Ishikawa (cell line): ENCODE results near the gene NLGN1.

Source experiments
- CEBPB ChIP-seq: IDR thresholded peaks from 2 replicates; pipeline ENCODE4 v1.6.1; 2012
- CREB1 ChIP-seq: IDR thresholded peaks from 2 replicates; pipeline ENCODE4 v1.6.1; 2012; ENCODE audit warnings: low read depth
- EGR1 ChIP-seq: IDR thresholded peaks from 2 replicates; pipeline ENCODE4 v1.6.1; 2012
- EP300 ChIP-seq: IDR thresholded peaks from 2 replicates; pipeline ENCODE4 v1.6.1; 2012; ENCODE audit warnings: borderline replicate concordance
- FOXM1 ChIP-seq: IDR thresholded peaks from 2 replicates; pipeline ENCODE4 v1.6.1; 2012; ENCODE audit warnings: low read depth, borderline replicate concordance
- MAX ChIP-seq: IDR thresholded peaks from 2 replicates; pipeline ENCODE4 v1.6.1; 2012
- NFIC ChIP-seq: IDR thresholded peaks from 2 replicates; pipeline ENCODE4 v1.6.1; 2012
- RAD21 ChIP-seq: IDR thresholded peaks from 2 replicates; pipeline ENCODE4 v1.6.1; 2012; ENCODE audit warnings: low read depth
- TAF1 ChIP-seq: IDR thresholded peaks from 2 replicates; pipeline ENCODE4 v1.6.1; 2012; ENCODE audit warnings: low read depth, mild to moderate bottlenecking
- TCF12 ChIP-seq: IDR thresholded peaks from 2 replicates; pipeline ENCODE4 v1.6.1; 2012; ENCODE audit warnings: low read depth
- TEAD4 ChIP-seq: IDR thresholded peaks from 2 replicates; pipeline ENCODE4 v1.6.1; 2012
- YY1 ChIP-seq: IDR thresholded peaks from 2 replicates; pipeline ENCODE4 v1.6.1; 2012; ENCODE audit warnings: low read depth
- ZBTB7A ChIP-seq: IDR thresholded peaks from 2 replicates; pipeline ENCODE4 v1.6.1; 2012; ENCODE audit warnings: low read depth
- TF ChIP-seq, protein P1 (sequence below): IDR thresholded peaks from 2 replicates; pipeline ENCODE4 v1.6.1; 2012
- TF ChIP-seq, protein P2 (sequence below): IDR thresholded peaks from 2 replicates; pipeline ENCODE4 v1.6.1; 2012; ENCODE audit warnings: low read depth, mild to moderate bottlenecking

Gene NLGN1

DNA sequence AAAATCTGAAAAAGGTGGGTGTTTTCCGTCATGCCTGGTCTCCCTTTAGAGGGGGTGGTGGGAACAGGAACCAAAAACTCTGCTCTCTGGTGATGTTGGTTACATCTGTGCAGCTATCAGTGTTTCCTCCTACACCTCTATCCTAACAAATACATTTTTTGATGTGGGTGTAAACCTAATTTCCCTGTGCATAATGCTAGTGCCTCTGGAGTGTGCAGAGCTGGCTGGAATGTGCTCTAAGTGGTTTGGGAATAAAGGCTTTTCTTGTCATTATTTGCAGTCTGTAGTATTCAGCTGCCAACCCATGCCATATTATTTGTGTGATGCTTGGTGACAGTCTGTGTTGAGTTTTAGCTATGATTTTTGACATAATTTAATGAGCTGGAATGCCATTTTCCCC lies 547.6 kb downstream of the NLGN1 start:
- no peak for TF ChIP-seq YY1
- TF ChIP-seq EGR1 = no peak
- no peak for TF ChIP-seq ZBTB7A
- TF ChIP-seq NFIC = no peak
- TF ChIP-seq EP300 = no peak
- TF ChIP-seq FOXM1 = no peak
- TF ChIP-seq CREB1 = no peak
- TF ChIP-seq, protein P1, sequence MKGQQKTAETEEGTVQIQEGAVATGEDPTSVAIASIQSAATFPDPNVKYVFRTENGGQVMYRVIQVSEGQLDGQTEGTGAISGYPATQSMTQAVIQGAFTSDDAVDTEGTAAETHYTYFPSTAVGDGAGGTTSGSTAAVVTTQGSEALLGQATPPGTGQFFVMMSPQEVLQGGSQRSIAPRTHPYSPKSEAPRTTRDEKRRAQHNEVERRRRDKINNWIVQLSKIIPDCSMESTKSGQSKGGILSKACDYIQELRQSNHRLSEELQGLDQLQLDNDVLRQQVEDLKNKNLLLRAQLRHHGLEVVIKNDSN = no peak
- TF ChIP-seq, protein P2, sequence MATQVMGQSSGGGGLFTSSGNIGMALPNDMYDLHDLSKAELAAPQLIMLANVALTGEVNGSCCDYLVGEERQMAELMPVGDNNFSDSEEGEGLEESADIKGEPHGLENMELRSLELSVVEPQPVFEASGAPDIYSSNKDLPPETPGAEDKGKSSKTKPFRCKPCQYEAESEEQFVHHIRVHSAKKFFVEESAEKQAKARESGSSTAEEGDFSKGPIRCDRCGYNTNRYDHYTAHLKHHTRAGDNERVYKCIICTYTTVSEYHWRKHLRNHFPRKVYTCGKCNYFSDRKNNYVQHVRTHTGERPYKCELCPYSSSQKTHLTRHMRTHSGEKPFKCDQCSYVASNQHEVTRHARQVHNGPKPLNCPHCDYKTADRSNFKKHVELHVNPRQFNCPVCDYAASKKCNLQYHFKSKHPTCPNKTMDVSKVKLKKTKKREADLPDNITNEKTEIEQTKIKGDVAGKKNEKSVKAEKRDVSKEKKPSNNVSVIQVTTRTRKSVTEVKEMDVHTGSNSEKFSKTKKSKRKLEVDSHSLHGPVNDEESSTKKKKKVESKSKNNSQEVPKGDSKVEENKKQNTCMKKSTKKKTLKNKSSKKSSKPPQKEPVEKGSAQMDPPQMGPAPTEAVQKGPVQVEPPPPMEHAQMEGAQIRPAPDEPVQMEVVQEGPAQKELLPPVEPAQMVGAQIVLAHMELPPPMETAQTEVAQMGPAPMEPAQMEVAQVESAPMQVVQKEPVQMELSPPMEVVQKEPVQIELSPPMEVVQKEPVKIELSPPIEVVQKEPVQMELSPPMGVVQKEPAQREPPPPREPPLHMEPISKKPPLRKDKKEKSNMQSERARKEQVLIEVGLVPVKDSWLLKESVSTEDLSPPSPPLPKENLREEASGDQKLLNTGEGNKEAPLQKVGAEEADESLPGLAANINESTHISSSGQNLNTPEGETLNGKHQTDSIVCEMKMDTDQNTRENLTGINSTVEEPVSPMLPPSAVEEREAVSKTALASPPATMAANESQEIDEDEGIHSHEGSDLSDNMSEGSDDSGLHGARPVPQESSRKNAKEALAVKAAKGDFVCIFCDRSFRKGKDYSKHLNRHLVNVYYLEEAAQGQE = no peak
- no peak for TF ChIP-seq CEBPB
- TF ChIP-seq MAX = no peak
- TF ChIP-seq TEAD4 = no peak
- no peak for TF ChIP-seq TCF12
- TF ChIP-seq TAF1 = no peak
- TF ChIP-seq RAD21 = no peak

- TF ChIP-seq EP300 (no peak), YY1 (no peak), EGR1 (no peak), ZBTB7A (no peak), TCF12 (no peak), FOXM1 (no peak), CEBPB (no peak)
- TF ChIP-seq, protein P1 = no peak
Measured at GRCh38 chr3:173945806-173946205, 548.3 kb downstream of the NLGN1 start.

- TF ChIP-seq NFIC (no peak), EP300 (no peak), TEAD4 (no peak), RAD21 (no peak), TCF12 (no peak), FOXM1 (no peak), CREB1 (no peak), TAF1 (no peak), EGR1 (no peak)
- TF ChIP-seq, protein P1 = no peak
- TF ChIP-seq, protein P2 = no peak
Measured at GRCh38 chr3:173954647-173955046, 557.1 kb downstream of the NLGN1 start.

- TF ChIP-seq ZBTB7A (no peak), CEBPB (no peak), FOXM1 (no peak), TEAD4 (no peak), YY1 (no peak), NFIC (no peak), TAF1 (no peak), RAD21 (no peak), TCF12 (no peak), EGR1 (no peak), MAX (no peak), CREB1 (no peak), EP300 (no peak)
- TF ChIP-seq, protein P1 = no peak
- TF ChIP-seq, protein P2 = no peak
Measured at GRCh38 chr3:173957646-173958045, 560.1 kb downstream of the NLGN1 start.
